ENCODE measurements around the gene TK2.
A peak's percentile ranks its signal among the peaks of the same experiment; 100 is the strongest.

TK2 gene

DNA sequence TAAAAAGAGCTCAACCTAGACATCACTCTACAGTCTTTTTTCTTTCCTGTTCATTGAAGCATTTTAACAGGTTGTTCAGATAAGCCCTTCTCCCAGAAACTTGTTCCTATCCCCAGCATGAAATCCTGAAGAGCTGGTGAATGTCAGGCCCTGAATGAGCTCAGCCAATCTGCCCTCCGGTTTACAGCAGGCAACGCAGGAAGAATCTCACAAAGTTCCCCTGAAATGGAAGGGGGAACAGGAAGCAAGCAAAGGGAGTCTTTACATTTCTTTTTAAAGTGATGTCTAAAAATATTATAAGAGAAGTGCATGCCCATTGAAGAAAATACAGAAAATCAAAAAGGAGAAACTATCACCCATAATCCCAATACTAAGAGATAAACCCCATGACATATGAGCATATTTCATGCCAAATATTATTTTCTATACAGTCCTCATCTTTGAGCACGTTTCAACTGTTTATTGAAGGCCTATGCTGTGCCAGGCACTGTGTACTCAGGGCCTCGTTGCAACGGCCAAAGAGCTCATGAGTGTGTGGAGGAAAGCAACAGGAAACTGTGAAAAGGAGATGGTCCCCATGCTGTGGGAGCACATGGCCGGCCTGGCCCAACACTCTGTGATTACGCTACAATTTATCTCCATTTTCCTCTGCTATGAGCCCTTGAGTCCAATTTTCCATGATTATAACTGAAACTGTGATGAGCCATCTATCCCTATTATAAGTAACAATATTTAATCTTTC lies 5.7 kb downstream of the TK2 start:
- Histone ChIP-seq H2BK5ac (ENCODE audit: low read length) (no peak overlapping the region), H3K4me3 (ENCODE audit: low read length in 2 of 2) (no peak overlapping the region), H2BK120ac (ENCODE audit: low read depth, low read length) (no peak overlapping the region), H4K8ac (ENCODE audit: low read depth, low read length) (no peak overlapping the region), H2AFZ (ENCODE audit: low read length) (no peak overlapping the region), H3K4me2 (ENCODE audit: insufficient read depth, low read length, poor library complexity, severe bottlenecking) (no peak overlapping the region), H3K36me3 (replicated peaks in 1 of 2; ENCODE audit: control insufficient read depth in 2 of 2, insufficient read depth in 2 of 2, low read length in 2 of 2) (peaks cover 0 to 29% of the 10 kb centered on the region in 2 donors), H3K4ac (ENCODE audit: low read length) (no peak overlapping the region), H3K18ac (ENCODE audit: low read length) (no peak overlapping the region), H3K27me3 (ENCODE audit: control insufficient read depth in 3 of 3, insufficient read depth in 3 of 3, low read depth in 1 of 3, low read length in 3 of 3) (no peaks in the 10 kb centered on the region), H3K14ac (ENCODE audit: low read length) (no peak overlapping the region), H2BK12ac (ENCODE audit: low read length) (no peak overlapping the region), H3K9ac (ENCODE audit: low read depth, low read length, poor library complexity) (no peak overlapping the region), H3K9me3 (replicated peaks in 1 of 2; ENCODE audit: control insufficient read depth in 2 of 2, insufficient read depth in 1 of 2, low read depth in 1 of 2, low read length in 2 of 2) (no peaks in the 10 kb centered on the region), H3K23ac (ENCODE audit: low read depth, low read length, poor library complexity) (no peak overlapping the region), H2AK5ac (ENCODE audit: low read depth, low read length) (no peak overlapping the region), H3K4me1 (ENCODE audit: control insufficient read depth in 2 of 2, insufficient read depth in 1 of 2, low read depth in 1 of 2, low read length in 2 of 2) (peaks cover 2 to 8% of the 10 kb centered on the region in 2 donors), H3K79me1 (ENCODE audit: low read depth, low read length) (no peaks in the 10 kb centered on the region), H3K27ac (replicated peaks; ENCODE audit: low read length) (no peak overlapping the region), H4K91ac (ENCODE audit: low read depth, low read length, poor library complexity) (no peak overlapping the region), H2BK15ac (ENCODE audit: low read length) (no peak overlapping the region)
- no CpG with 5 or more reads among the region's 7 CpGs for WGBS, 2 donors (ENCODE audit: extremely low coverage in 2 of 2, insufficient read length in 2 of 2, insufficient replicate concordance in 1 of 2)
- DNase-seq (ENCODE audit: low spot score) = no peak

DNA sequence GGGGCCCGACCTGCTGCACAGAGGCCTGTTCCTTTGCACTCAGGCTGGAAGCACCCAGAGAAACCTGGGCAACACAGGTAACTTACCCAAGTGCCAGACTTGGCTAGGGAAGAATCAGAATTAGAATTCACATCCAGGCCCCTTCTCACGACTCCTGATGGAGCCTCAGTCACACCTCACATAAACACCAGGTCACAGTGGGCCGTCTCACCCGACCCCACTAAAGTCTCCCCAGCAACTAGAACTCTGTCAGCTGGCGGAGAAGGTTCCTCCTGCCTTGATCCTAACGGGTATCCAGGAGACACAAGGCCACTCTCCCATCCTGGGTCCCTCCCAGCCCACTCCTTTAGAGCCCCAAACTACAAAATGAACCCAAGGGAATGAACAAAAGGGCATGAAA lies 6.4 kb downstream of the TK2 start:
- no peak overlapping the region for H3K4me2 ChIP-seq (ENCODE audit: insufficient read depth, low read length, poor library complexity, severe bottlenecking)
- H3K4me1 ChIP-seq (ENCODE audit: control insufficient read depth in 2 of 2, insufficient read depth in 1 of 2, low read depth in 1 of 2, low read length in 2 of 2) = peaks cover 2 to 6% of the 10 kb centered on the region in 2 donors
- no peak overlapping the region for H2BK12ac ChIP-seq (ENCODE audit: low read length)
- H3K14ac ChIP-seq (ENCODE audit: low read length) = no peak overlapping the region
- no peak overlapping the region for H4K8ac ChIP-seq (ENCODE audit: low read depth, low read length)
- no peak overlapping the region for H3K27ac ChIP-seq (replicated peaks; ENCODE audit: low read length)
- no peak overlapping the region for H2AFZ ChIP-seq (ENCODE audit: low read length)
- H3K9me3 ChIP-seq (replicated peaks in 1 of 2; ENCODE audit: control insufficient read depth in 2 of 2, insufficient read depth in 1 of 2, low read depth in 1 of 2, low read length in 2 of 2) = no peaks in the 10 kb centered on the region
- no peaks in the 10 kb centered on the region for H3K27me3 ChIP-seq (ENCODE audit: control insufficient read depth in 3 of 3, insufficient read depth in 3 of 3, low read depth in 1 of 3, low read length in 3 of 3)
- H3K36me3 ChIP-seq (replicated peaks in 1 of 2; ENCODE audit: control insufficient read depth in 2 of 2, insufficient read depth in 2 of 2, low read length in 2 of 2) = peaks cover 0 to 34% of the 10 kb centered on the region in 2 donors
- H3K4me3 ChIP-seq (ENCODE audit: low read length in 2 of 2) = no peak overlapping the region
- no peak for DNase-seq (ENCODE audit: low spot score)
- no peak overlapping the region for H2BK15ac ChIP-seq (ENCODE audit: low read length)
- peak overlapping the region; percentile 11 for H2AK5ac ChIP-seq (ENCODE audit: low read depth, low read length)
- H3K4ac ChIP-seq (ENCODE audit: low read length) = no peak overlapping the region
- WGBS, 2 donors (ENCODE audit: extremely low coverage in 2 of 2, insufficient read length in 2 of 2, insufficient replicate concordance in 1 of 2) = no CpG with 5 or more reads among the region's 6 CpGs
- H2BK5ac ChIP-seq (ENCODE audit: low read length) = no peak overlapping the region
- no peak overlapping the region for H3K9ac ChIP-seq (ENCODE audit: low read depth, low read length, poor library complexity)
- H3K79me1 ChIP-seq (ENCODE audit: low read depth, low read length) = no peaks in the 10 kb centered on the region
- H3K18ac ChIP-seq (ENCODE audit: low read length) = peak overlapping the region; percentile 20
- H4K91ac ChIP-seq (ENCODE audit: low read depth, low read length, poor library complexity) = peak overlapping the region; percentile 22
- H3K23ac ChIP-seq (ENCODE audit: low read depth, low read length, poor library complexity) = no peak overlapping the region
- peak overlapping the region; percentile 1 for H2BK120ac ChIP-seq (ENCODE audit: low read depth, low read length)

GRCh38 chr16:66542396-66542795 lies 7.5 kb downstream of the TK2 start:
- no peak for DNase-seq (ENCODE audit: low spot score)
- Histone ChIP-seq H2AK5ac (ENCODE audit: low read depth, low read length) (no peak overlapping the region), H3K27me3 (ENCODE audit: control insufficient read depth in 3 of 3, insufficient read depth in 3 of 3, low read depth in 1 of 3, low read length in 3 of 3) (no peaks in the 10 kb centered on the region), H2AFZ (ENCODE audit: low read length) (no peak overlapping the region), H3K4me1 (ENCODE audit: control insufficient read depth in 2 of 2, insufficient read depth in 1 of 2, low read depth in 1 of 2, low read length in 2 of 2) (peaks cover 2 to 6% of the 10 kb centered on the region in 2 donors), H3K18ac (ENCODE audit: low read length) (no peak overlapping the region), H3K79me1 (ENCODE audit: low read depth, low read length) (no peaks in the 10 kb centered on the region), H3K36me3 (replicated peaks in 1 of 2; ENCODE audit: control insufficient read depth in 2 of 2, insufficient read depth in 2 of 2, low read length in 2 of 2) (peaks cover 0 to 38% of the 10 kb centered on the region in 2 donors), H2BK15ac (ENCODE audit: low read length) (no peak overlapping the region), H3K9ac (ENCODE audit: low read depth, low read length, poor library complexity) (no peak overlapping the region), H3K4ac (ENCODE audit: low read length) (no peak overlapping the region), H2BK120ac (ENCODE audit: low read depth, low read length) (no peak overlapping the region), H3K14ac (ENCODE audit: low read length) (no peak overlapping the region), H3K27ac (replicated peaks; ENCODE audit: low read length) (no peak overlapping the region), H3K9me3 (replicated peaks in 1 of 2; ENCODE audit: control insufficient read depth in 2 of 2, insufficient read depth in 1 of 2, low read depth in 1 of 2, low read length in 2 of 2) (no peaks in the 10 kb centered on the region), H3K23ac (ENCODE audit: low read depth, low read length, poor library complexity) (no peak overlapping the region), H2BK12ac (ENCODE audit: low read length) (no peak overlapping the region), H3K4me2 (ENCODE audit: insufficient read depth, low read length, poor library complexity, severe bottlenecking) (no peak overlapping the region), H4K8ac (ENCODE audit: low read depth, low read length) (no peak overlapping the region), H4K91ac (ENCODE audit: low read depth, low read length, poor library complexity) (no peak overlapping the region), H3K4me3 (ENCODE audit: low read length in 2 of 2) (no peak overlapping the region), H2BK5ac (ENCODE audit: low read length) (no peak overlapping the region)
- no CpG with 5 or more reads among the region's 3 CpGs for WGBS, 2 donors (ENCODE audit: extremely low coverage in 2 of 2, insufficient read length in 2 of 2, insufficient replicate concordance in 1 of 2)

- Histone ChIP-seq H3K4ac (ENCODE audit: low read length) (no peak overlapping the region), H2AK5ac (ENCODE audit: low read depth, low read length) (no peak overlapping the region), H2BK12ac (ENCODE audit: low read length) (no peak overlapping the region), H2BK120ac (ENCODE audit: low read depth, low read length) (no peak overlapping the region), H3K27me3 (ENCODE audit: control insufficient read depth in 3 of 3, insufficient read depth in 3 of 3, low read depth in 1 of 3, low read length in 3 of 3) (no peaks in the 10 kb centered on the region), H3K23ac (ENCODE audit: low read depth, low read length, poor library complexity) (no peak overlapping the region), H3K14ac (ENCODE audit: low read length) (no peak overlapping the region), H4K8ac (ENCODE audit: low read depth, low read length) (no peak overlapping the region), H3K18ac (ENCODE audit: low read length) (no peak overlapping the region), H3K27ac (replicated peaks; ENCODE audit: low read length) (no peak overlapping the region), H3K9me3 (replicated peaks in 1 of 2; ENCODE audit: control insufficient read depth in 2 of 2, insufficient read depth in 1 of 2, low read depth in 1 of 2, low read length in 2 of 2) (no peaks in the 10 kb centered on the region), H4K91ac (ENCODE audit: low read depth, low read length, poor library complexity) (no peak overlapping the region), H3K4me2 (ENCODE audit: insufficient read depth, low read length, poor library complexity, severe bottlenecking) (no peak overlapping the region), H3K79me1 (ENCODE audit: low read depth, low read length) (no peaks in the 10 kb centered on the region), H3K9ac (ENCODE audit: low read depth, low read length, poor library complexity) (no peak overlapping the region), H3K4me3 (ENCODE audit: low read length in 2 of 2) (no peak overlapping the region), H2AFZ (ENCODE audit: low read length) (no peak overlapping the region), H3K36me3 (replicated peaks in 1 of 2; ENCODE audit: control insufficient read depth in 2 of 2, insufficient read depth in 2 of 2, low read length in 2 of 2) (peaks cover 0 to 45% of the 10 kb centered on the region in 2 donors), H3K4me1 (ENCODE audit: control insufficient read depth in 2 of 2, insufficient read depth in 1 of 2, low read depth in 1 of 2, low read length in 2 of 2) (peaks cover 2 to 6% of the 10 kb centered on the region in 2 donors), H2BK15ac (ENCODE audit: low read length) (no peak overlapping the region), H2BK5ac (ENCODE audit: low read length) (no peak overlapping the region)
- no peak for DNase-seq (ENCODE audit: low spot score)
- no CpG with 5 or more reads among the region's 18 CpGs for WGBS, 2 donors (ENCODE audit: extremely low coverage in 2 of 2, insufficient read length in 2 of 2, insufficient replicate concordance in 1 of 2)
Measured at GRCh38 chr16:66541388-66542355, 8.2 kb downstream of the TK2 start.
